Hepatocyte (in vitro differentiated cells): ENCODE data around the gene GP5. TPM values are rescaled to one million over a fixed set of nuclear protein-coding genes. Genes with fewer than 3 reads are reported as not detected.

ENCODE experiments used
- DNase-seq: peaks from one replicate; pipeline ENCODE4 v3.0.0-alpha.2; 2016; ENCODE audit warnings: low spot score
- H2AFZ ChIP-seq: fragments of 200-600 bp; sonication (generic); 2 replicates; pipeline ENCODE4 v1.6.0; 2016; ENCODE audit warnings: antibody characterized with exemption, mild to moderate bottlenecking
- H3K27ac ChIP-seq: fragments of 200-600 bp; sonication (generic); 2 replicates; pipeline ENCODE4 v1.5.1; 2016; ENCODE audit warnings: mild to moderate bottlenecking
- H3K27me3 ChIP-seq: fragments of 200-600 bp; sonication (generic); 2 replicates; pipeline ENCODE4 v1.6.1; 2016
- H3K36me3 ChIP-seq: fragments of 200-600 bp; sonication (generic); replicated peaks from 2 replicates; pipeline ENCODE4 v1.5.1; 2016; ENCODE audit warnings: low read depth; ENCODE audit not compliant: insufficient read depth
- H3K4me1 ChIP-seq: fragments of 200-600 bp; sonication (generic); 2 replicates; pipeline ENCODE4 v1.5.1; 2016; ENCODE audit warnings: mild to moderate bottlenecking, moderate library complexity; ENCODE audit not compliant: insufficient read depth
- H3K4me2 ChIP-seq: fragments of 200-600 bp; sonication (generic); 2 replicates; pipeline ENCODE4 v1.6.0; 2016
- H3K4me3 ChIP-seq: fragments of 200-600 bp; sonication (generic); 2 replicates; pipeline ENCODE4 v1.5.1; 2016; ENCODE audit warnings: mild to moderate bottlenecking
- H3K79me2 ChIP-seq: fragments of 200-600 bp; sonication (generic); 2 replicates; pipeline ENCODE4 v1.6.0; 2017; ENCODE audit warnings: mild to moderate bottlenecking
- H3K9me2 ChIP-seq: fragments of 200-600 bp; sonication (generic); replicated peaks from 2 replicates; pipeline ENCODE4 v1.6.0; 2017; ENCODE audit warnings: mild to moderate bottlenecking; ENCODE audit not compliant: insufficient read depth
- H3K9me3 ChIP-seq: fragments of 200-600 bp; sonication (generic); 2 replicates; pipeline ENCODE4 v1.5.1; 2016; ENCODE audit warnings: low read depth, mild to moderate bottlenecking
- H4K20me1 ChIP-seq: fragments of 200-600 bp; sonication (generic); 2 replicates; pipeline ENCODE4 v1.6.0; 2016; ENCODE audit warnings: mild to moderate bottlenecking; ENCODE audit not compliant: insufficient read depth, poor library complexity, severe bottlenecking
- CTCF ChIP-seq: fragments of 200-600 bp; sonication (generic); IDR thresholded peaks from 2 replicates; pipeline ENCODE4 v1.5.1; 2016; ENCODE audit warnings: antibody characterized with exemption, mild to moderate bottlenecking; ENCODE audit not compliant: poor library complexity
- EZH2 ChIP-seq: fragments of 200-600 bp; sonication (generic); IDR thresholded peaks from 2 replicates; pipeline ENCODE4 v1.6.1; 2016; ENCODE audit warnings: antibody characterized with exemption, mild to moderate bottlenecking, borderline replicate concordance
- EZH2phosphoT487 ChIP-seq: fragments of 200-600 bp; sonication (generic); IDR thresholded peaks from one replicate; pipeline ENCODE4 v1.6.1; 2018; ENCODE audit warnings: antibody characterized with exemption, mild to moderate bottlenecking, low read depth, moderate library complexity; ENCODE audit not compliant: unreplicated experiment, severe bottlenecking
- WGBS: methylation state at CpG from one replicate; pipeline ENCODE4 v1.1.6; 2016; ENCODE audit warnings: low lambda C conversion rate; ENCODE audit errors: missing lambda C conversion rate; 5-methylcytosine and 5-hydroxymethylcytosine counted together
- polyA plus RNA-seq: library from polyadenylated mRNA; unstranded; fragments of >200 nt; fragmentation: Nextera tagmentation; extraction: Ambion mirVana; gene quantifications from 2 replicates; pipeline ENCODE4 v1.2.1, GENCODE V29; 2016
- total RNA-seq: library from RNA; depleted of rRNA; stranded (reverse); fragments of >200 nt; gene quantifications from 2 replicates; pipeline ENCODE4 v1.2.3, GENCODE V29; 2014

Gene GP5
- total and polyA plus RNA-seq, 2 experiments from 2014 or later, result 0.27 TPM; not detected in 1

- TF ChIP-seq CTCF (no peak), EZH2 (no peak), EZH2phosphoT487 (no peak)
- DNase-seq, result no peak
- no peak overlapping the region for H3K4me3 ChIP-seq
Observed at GRCh38 chr3:194425399-194425798, 26.3 kb upstream of the GP5 start.

GRCh38 chr3:194424953-194425352, 25.9 kb upstream of the GP5 start:
- Histone ChIP-seq H2AFZ (no peak overlapping the region), H3K36me3 (no peaks in the 10 kb centered on the region), H3K9me2 (no peaks in the 10 kb centered on the region), H3K79me2 (no peaks in the 10 kb centered on the region), H3K4me3 (no peak overlapping the region), H3K4me2 (no peak overlapping the region), H3K4me1 (no peaks in the 10 kb centered on the region), H3K9me3 (no peaks in the 10 kb centered on the region), H3K27me3 (no peaks in the 10 kb centered on the region), H3K27ac (no peak overlapping the region), H4K20me1 (no peaks in the 10 kb centered on the region)
- TF ChIP-seq EZH2phosphoT487, result no peak
- no peak for TF ChIP-seq EZH2
- no peak for TF ChIP-seq CTCF
- no peak for DNase-seq
- 96% methylated on average over 7 of the region's 7 CpGs for WGBS

More at GRCh38 chr3:194425399-194425798, 26.3 kb upstream of the GP5 start:
- no peaks in the 10 kb centered on the region for H3K9me2 ChIP-seq
- no peaks in the 10 kb centered on the region for H3K79me2 ChIP-seq
- no peak overlapping the region for H3K27ac ChIP-seq
- no peak overlapping the region for H3K4me2 ChIP-seq
- no peaks in the 10 kb centered on the region for H4K20me1 ChIP-seq
- no peaks in the 10 kb centered on the region for H3K36me3 ChIP-seq
- no peaks in the 10 kb centered on the region for H3K4me1 ChIP-seq
- H3K27me3 ChIP-seq, result no peaks in the 10 kb centered on the region
- no peaks in the 10 kb centered on the region for H3K9me3 ChIP-seq
- H2AFZ ChIP-seq, result no peak overlapping the region
- WGBS, result 98% methylated on average over 4 of the region's 4 CpGs

- DNase-seq, result no peak
- Histone ChIP-seq H3K4me2 (no peak overlapping the region), H3K27me3 (no peaks in the 10 kb centered on the region), H3K9me3 (no peaks in the 10 kb centered on the region), H3K36me3 (no peaks in the 10 kb centered on the region), H2AFZ (no peak overlapping the region), H4K20me1 (no peaks in the 10 kb centered on the region), H3K27ac (no peak overlapping the region), H3K4me1 (no peaks in the 10 kb centered on the region), H3K4me3 (no peak overlapping the region), H3K9me2 (no peaks in the 10 kb centered on the region), H3K79me2 (no peaks in the 10 kb centered on the region)
- 100% methylated on average over 1 of the region's 1 CpG for WGBS
- TF ChIP-seq EZH2 (no peak), CTCF (no peak)
Observed at GRCh38 chr3:194424373-194424772, 25.3 kb upstream of the GP5 start.

- 67% methylated on average over 3 of the region's 3 CpGs for WGBS
- Histone ChIP-seq H3K4me2 (no peak overlapping the region), H3K27me3 (no peaks in the 10 kb centered on the region), H3K79me2 (no peaks in the 10 kb centered on the region), H3K27ac (no peak overlapping the region), H4K20me1 (no peaks in the 10 kb centered on the region), H3K4me1 (no peaks in the 10 kb centered on the region), H2AFZ (no peak overlapping the region), H3K36me3 (no peaks in the 10 kb centered on the region), H3K9me3 (no peaks in the 10 kb centered on the region), H3K4me3 (no peak overlapping the region), H3K9me2 (no peaks in the 10 kb centered on the region)
- TF ChIP-seq EZH2 (no peak), EZH2phosphoT487 (no peak), CTCF (no peak)
- DNase-seq, result no peak
Observed at GRCh38 chr3:194423317-194423716, 24.3 kb upstream of the GP5 start.
